ENCODE data around the gene OR2B2.

The OR2B2 gene

DNA sequence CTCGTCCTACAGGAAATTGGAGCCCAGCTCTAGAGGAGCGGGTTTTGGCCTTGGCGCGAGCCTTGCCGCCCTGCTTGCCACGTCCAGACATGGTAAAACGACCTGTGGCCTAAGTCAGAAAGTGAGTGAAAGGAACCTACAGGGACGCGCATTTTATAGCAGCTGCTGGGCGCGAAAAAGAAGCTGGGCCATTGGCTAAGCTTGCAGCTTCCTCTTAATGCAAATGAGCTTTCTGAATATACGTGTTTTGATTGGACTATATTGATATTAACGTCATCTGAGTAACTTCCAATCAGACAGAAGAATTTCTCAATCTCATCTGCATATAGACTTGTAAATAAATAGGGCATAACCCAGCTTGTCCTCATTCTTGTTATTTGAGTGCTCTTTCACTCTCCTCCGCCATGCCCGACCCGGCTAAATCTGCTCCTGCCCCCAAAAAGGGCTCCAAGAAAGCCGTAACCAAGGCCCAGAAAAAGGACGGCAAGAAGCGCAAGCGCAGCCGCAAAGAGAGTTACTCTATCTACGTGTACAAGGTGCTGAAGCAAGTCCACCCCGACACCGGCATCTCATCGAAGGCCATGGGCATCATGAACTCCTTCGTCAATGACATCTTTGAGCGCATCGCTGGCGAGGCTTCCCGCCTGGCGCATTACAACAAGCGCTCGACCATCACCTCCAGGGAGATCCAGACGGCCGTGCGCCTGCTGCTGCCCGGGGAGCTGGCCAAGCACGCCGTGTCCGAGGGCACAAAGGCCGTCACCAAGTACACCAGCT, 18.9 kb downstream of the OR2B2 start:
- peak; percentile 91 to 98 (median 96) for DNase-seq

DNA sequence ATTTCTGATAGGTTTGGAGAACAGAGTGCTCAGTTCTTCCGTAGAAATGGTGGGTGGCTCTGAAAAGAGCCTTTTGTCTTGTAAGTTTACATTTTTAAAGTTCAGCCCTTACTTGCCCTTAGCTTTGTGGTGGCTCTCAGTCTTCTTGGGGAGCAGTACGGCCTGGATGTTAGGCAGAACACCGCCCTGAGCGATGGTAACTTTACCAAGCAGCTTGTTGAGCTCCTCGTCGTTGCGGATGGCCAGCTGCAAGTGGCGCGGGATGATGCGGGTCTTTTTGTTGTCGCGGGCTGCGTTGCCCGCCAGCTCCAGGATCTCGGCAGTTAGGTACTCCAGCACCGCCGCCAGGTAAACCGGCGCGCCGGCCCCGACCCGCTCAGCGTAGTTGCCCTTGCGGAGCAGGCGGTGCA, 19.5 kb downstream of the OR2B2 start:
- peak in 1 of 3 experiments; percentile 48 for DNase-seq

- DNase-seq = peak in 1 of 3 experiments; percentile 52
Measured at GRCh38 chr6:27891320-27891875, 20.8 kb downstream of the OR2B2 start.

- peak in 1 of 3 experiments; percentile 93 for DNase-seq
Measured at GRCh38 chr6:27890445-27891319, 21.5 kb downstream of the OR2B2 start.

- DNase-seq = peak in 1 of 3 experiments; percentile 77
Measured at GRCh38 chr6:27889628-27890444, 22.4 kb downstream of the OR2B2 start.

DNA sequence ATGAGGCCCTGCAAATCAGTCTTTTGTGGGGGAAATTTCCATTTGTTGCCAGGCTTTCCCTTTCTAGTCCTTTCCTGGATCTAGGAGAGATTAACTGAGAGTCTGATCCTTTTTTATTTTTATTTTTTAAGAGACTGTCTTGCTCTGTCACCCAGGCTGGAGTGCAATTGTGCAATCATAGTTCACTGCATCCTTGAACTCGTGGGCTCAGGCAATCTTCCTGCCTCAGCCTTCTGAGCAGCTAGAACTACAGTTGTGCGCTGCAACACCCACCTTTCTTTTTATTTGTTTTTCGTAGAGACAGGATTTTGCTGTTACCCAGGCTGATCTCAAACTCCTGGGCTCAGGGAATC, 22.9 kb downstream of the OR2B2 start:
- DNase-seq = no peak

DNA sequence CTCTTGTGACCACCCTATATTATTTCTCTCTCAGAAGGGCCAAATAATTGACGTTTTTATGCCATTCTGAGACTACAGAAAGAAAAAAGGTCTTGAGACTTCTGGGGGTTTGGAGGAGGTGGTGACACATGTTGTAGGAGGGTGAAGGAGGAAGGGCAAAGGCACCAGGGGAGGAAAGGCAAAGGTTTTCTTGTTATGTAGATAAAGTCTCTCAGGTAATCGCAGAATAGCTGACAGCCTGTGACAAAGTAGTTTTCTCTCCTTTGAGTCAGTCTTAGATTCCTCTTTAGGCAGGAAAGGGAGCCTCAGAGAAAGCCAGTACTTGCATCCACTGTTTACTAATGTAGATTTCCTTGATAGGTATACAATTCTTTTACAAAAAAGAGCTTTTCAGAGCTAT, 23.6 kb downstream of the OR2B2 start:
- DNase-seq = no peak

DNA sequence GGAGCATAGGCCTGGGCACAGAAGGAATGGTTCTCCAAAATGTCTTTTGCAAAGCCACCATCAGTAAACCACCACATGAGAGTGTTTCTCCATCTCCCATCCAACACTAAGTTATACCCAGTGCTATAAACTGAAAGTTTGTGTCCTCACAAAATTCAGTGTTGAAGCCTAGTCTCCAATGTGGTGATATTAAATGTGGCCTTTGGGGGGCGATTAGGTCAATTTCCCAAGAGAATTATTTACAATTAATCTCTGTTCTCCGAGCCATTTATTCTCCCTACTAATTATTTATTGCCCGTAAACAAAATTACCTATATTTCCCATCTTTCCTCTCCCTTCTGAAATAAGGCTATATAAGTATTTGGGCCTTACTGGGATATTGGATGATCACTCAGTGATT, 26.1 kb downstream of the OR2B2 start:
- DNase-seq = no peak

GRCh38 chr6:27883136-27883535, 29.1 kb downstream of the OR2B2 start:
- no peak for DNase-seq

DNA sequence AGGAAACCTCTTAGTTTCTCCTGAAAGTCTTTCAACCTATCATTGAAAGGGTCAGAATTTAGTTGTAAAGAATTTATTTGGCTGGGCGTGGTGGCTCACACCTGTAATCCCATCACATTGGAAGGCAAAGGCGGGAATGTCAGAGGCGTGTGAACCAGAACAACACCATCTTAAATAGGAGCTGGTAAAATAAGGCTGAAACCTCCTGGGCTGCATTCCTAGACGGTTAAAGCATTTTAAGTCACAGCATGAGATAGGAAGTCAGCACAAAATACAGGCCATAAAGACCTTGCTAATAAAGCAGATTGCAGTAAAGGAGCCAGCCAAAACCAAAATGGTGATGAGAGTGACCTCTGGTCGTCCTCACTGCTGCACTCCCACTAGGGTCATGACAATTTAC, 29.6 kb downstream of the OR2B2 start:
- no peak for DNase-seq

DNA sequence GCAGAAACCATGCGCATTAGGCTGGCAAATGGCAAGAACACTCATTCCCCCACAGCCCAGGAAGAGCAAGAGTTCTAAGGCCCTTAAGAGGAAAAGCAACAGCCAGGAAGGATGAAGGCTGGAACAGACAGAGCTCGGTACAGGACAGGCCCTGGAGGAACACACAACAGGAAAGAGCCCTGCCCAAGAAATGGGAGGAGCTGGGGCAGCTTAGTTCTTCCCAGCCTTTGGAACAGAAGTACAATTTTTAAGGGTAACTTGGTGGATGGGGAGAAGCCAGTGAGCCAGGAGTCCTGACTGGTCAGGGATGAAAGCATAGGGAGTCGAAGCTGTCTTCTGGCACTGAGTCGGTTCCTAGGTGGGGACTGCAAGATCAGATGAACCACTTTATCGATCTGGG, 32.4 kb downstream of the OR2B2 start:
- DNase-seq = no peak

GRCh38 chr6:27874016-27874415, 38.2 kb downstream of the OR2B2 start:
- DNase-seq = no peak

DNA sequence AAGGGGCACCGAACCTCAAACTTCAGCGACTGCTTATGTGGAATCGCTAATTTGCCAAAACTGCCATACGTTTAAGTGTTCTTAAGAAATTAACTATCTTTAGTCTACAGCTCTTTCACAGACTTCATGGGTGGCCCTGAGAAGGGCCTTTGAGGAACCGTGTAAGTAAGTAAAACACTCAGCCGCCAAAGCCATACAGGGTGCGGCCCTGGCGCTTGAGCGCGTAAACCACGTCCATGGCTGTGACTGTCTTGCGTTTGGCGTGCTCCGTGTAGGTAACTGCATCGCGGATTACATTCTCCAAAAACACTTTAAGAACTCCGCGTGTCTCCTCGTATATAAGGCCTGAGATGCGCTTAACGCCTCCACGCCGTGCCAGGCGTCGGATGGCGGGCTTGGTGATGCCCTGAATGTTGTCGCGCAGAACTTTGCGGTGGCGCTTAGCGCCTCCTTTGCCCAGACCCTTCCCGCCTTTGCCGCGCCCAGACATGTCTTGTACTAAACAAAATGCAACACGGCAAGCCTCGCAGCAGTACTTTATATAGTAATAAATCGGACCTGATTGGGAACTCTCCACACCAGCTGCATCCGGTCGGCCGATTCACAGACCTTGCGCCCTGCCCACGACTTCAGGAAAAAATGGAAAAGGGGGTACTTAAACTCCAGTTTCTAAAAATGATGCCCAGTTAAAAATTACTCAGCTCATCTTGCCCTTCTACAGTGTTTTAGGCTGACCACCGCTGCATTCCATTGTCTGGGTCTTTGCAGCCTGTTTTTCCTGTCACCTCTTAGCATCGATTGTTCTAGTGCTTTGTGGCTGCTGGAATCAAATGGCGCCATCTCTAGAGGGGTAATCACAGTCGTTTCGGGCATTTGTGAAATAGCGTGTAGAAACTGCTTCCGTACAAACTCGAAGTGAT, 38.9 kb downstream of the OR2B2 start:
- peak; percentile 67 to 94 (median 90) for DNase-seq

DNA sequence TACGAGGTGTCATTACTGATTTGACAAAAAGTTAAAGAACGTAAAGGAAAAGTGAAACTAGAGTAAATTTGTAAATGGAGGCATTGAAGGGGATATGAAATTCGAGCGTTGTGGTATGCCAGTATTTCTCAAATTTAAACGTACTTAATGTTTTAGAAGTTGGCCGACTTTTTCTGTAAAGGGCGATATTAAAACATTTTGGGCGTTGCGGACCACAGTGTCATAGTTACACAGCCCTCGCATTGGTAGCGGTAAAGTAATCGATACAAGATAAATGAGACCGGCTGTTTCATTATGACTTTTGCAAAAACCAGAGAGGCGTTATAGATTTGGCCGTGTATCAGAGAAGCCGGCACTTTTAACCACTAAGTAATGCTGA, 39.6 kb downstream of the OR2B2 start:
- DNase-seq = peak in 1 of 3 experiments; percentile 51

DNA sequence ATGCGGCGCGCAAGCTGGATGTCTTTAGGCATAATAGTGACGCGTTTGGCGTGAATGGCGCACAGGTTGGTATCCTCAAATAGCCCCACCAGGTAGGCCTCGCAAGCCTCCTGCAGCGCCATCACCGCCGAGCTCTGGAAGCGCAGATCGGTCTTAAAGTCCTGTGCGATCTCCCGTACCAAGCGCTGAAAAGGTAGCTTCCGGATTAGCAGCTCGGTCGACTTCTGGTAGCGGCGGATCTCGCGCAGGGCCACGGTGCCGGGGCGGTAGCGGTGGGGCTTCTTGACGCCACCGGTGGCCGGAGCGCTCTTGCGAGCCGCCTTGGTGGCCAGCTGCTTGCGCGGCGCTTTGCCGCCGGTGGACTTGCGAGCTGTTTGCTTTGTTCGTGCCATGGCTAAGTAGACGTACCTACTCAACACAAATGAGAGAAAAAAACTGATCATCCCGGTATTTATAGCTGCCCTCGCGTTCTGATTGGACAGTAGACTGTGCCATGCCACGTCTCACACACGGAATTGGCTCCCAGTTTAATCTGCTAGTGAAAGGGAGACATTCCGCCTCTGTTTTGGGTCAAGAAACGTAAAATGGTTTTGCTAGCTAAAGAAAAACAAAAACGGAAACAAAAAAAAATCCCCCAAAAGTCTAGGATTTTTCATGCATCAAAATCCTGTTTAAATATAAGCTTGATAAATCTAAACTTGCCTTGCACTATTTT, 40.1 kb downstream of the OR2B2 start:
- DNase-seq = peak; percentile 82 to 97 (median 96)

DNA sequence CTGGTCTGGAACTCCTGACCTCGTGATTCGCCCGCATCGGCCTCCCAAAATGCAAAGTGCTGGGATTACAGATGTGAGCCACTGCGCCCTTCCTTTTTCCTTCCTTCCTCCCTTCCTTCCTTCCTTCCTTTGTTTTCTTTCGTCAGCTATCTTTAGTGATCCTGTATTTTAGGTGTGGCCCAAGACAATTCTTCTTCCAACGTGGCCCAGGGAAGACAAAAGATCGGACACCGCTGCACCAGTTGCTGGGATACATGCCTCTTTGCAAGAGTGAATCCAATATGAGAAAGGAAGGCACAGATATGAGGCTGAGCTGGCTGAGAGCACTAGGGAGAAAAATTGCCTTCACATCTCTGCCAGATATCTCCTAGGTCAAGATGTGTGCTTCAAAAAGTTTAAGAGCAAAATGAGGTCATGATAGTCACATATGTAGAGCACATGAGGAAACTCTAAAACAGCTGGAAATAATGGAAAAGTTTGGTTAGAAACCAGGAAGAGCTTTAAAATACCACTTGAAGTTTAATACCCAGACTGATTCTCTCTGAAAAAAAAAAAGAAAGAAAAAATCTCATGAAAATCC, 41.8 kb downstream of the OR2B2 start:
- no peak for DNase-seq

DNA sequence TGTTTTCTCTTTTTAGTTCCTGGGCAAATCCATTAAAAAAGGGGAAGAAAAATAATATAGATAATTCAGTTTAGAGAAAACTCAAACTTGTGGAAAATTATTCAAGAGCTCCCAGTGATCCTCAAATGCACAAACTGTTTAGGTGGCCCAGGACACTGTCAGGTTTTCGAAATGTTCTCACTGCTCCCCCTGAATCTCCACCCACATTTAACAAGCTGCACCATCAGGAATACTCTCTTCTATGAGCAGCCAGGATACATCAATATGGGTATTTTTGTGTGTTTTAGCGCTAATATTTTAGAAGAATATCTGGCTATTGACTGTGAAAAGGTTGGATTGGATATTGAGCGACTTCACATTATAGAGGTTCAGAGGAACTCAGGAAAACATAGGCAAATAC, 43.9 kb downstream of the OR2B2 start:
- DNase-seq = no peak

- peak in 2 of 3 experiments; percentile 28 to 38 for DNase-seq
Measured at GRCh38 chr6:27867945-27868300, 44.3 kb downstream of the OR2B2 start.

- peak; percentile 81 to 91 (median 89) for DNase-seq
Measured at GRCh38 chr6:27867051-27867944, 44.9 kb downstream of the OR2B2 start.

Data from NCI-H1417 (cell line).